Activated CD4-positive, alpha-beta T cell treated with anti-CD3 and anti-CD28 coated beads for 1 hour (primary cell): Measurements from ENCODE around the gene PROSER3.
"Not testable (repeated sequence)": the region's sequence is repeated elsewhere in the genome, so short reads cannot be mapped to it uniquely, and the experiment has no call there.

Experiments
- DNase-seq: peaks from one replicate; pipeline ENCODE4 v3.0.0-alpha.2; 2020

PROSER3 gene

DNA sequence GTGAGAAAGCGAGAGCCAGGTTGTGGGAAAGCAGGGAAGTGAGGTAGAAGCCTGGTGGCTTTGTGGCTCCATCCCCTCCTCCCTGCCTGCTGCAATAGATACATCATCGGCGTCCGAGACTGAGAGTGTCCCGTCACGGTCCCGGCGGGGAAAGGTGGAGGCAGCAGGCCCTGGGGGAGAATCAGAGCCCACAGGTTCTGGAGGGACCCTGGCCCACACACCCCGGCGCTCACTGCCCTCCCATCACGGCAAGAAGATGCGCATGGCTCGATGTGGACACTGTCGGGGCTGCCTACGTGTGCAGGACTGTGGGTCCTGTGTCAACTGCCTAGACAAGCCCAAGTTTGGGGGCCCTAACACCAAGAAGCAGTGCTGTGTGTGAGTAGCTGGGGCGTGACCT, 35.1 kb upstream of the PROSER3 start:
- no peak for DNase-seq

DNA sequence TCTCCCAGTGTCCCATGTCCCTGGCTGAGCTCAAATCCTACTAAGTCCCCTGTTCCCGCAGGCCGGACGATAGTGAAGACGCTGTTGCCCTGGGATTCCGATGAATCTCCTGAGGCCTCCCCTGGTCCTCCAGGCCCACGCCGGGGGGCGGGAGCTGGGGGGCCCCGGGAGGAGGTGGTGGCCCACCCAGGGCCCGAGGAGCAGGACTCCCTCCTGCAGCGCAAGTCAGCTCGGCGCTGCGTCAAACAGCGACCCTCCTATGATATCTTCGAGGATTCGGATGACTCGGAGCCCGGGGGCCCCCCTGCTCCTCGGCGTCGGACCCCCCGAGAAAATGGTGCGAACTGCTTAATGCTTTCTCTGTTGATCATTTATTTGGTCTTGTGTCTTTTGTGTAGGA, 34.3 kb upstream of the PROSER3 start:
- DNase-seq, result no peak

DNA sequence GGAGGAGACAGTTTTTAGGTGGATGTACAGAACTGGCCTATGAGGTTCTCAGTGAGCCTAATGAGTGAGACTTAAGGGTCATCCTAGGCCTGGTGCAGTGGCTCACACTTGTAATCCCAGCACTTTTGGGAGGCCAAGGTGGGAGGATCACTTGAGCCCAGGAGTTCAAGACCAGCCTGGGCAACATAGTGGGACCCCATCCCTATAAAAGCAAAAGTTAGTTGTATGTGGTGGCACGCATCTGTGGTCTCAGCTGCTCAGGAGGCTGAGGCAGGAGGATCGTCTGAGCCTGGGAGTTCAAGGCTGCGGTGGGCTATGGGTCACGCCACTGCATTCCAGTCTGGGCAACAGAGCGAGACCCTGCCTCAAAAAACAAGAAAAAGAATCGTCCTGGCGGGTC, 33.8 kb upstream of the PROSER3 start:
- DNase-seq, result not testable (repeated sequence)

DNA sequence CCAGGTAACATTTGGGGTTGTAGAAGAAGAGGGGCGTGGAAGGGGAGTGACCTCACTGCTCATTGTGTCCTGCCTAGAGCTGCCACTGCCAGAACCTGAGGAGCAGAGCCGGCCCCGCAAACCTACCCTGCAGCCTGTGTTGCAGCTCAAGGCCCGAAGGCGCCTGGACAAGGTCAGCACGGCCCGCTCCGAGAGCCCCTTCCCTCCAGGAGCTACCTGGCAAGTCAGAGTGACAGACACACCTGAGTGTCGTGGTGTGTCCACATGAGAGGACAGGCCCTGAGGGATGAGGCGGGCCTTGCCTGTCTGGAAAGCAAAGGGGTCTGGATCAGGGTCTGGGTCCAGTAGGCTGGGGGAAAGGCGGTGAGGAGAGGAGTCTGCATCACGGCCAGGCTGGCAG, 33.4 kb upstream of the PROSER3 start:
- no peak for DNase-seq

DNA sequence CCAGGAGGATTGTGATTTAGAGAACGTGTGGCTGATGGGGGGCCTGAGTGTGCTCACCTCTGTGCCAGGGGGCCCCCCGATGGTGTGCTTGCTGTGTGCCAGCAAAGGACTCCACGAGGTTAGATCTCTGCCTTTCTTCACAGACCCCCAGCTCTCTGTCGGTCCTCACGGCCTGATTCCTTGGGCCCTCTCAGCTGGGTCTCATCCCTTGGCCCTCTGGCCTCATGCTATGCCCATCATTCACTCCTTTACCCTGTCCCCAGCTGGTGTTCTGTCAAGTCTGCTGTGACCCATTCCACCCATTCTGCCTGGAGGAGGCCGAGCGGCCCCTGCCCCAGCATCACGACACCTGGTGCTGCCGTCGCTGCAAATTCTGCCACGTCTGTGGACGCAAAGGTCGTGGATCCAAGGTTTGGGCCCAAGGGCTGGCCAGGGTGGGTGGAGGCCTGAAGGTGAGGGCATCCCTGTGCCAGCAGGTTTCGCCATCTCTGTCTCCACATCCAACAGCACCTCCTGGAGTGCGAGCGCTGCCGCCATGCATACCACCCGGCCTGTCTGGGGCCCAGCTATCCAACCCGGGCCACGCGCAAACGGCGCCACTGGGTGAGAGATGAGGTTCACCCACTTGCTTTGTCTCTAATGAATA, 32.6 kb upstream of the PROSER3 start:
- DNase-seq, result no peak

DNA sequence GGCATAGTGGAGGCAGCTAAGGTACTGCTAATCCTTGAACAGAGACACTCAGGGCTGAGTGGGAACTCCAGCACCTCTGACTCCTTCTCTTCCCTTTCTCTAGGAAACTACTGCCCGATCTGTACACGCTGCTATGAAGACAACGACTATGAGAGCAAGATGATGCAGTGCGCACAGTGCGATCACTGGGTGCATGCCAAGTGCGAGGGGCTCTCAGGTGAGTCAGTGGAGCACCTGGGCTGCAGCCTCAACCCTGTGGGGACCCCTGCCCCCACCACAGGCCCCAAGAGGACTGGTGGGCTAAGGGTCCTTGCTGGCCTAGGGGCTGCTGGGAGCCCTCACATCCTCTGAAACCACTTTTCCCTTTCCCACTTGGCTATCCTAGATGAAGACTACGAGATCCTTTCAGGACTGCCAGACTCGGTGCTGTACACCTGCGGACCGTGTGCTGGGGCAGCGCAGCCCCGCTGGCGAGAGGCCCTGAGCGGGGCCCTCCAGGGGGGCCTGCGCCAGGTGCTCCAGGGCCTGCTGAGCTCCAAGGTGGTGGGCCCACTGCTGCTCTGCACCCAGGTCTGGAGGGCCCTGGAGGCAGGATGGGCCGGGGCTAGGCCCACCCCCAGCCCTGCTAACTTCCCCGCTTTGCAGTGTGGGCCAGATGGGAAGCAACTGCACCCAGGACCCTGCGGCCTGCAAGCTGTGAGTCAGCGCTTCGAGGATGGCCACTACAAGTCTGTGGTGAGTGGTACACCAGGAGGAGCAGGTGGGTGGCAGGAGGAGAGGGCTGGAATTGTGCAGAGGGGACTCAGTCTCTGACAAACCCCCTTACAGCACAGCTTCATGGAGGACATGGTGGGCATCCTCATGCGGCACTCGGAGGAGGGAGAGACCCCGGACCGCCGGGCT, 30.7 kb upstream of the PROSER3 start:
- DNase-seq, result no peak

DNA sequence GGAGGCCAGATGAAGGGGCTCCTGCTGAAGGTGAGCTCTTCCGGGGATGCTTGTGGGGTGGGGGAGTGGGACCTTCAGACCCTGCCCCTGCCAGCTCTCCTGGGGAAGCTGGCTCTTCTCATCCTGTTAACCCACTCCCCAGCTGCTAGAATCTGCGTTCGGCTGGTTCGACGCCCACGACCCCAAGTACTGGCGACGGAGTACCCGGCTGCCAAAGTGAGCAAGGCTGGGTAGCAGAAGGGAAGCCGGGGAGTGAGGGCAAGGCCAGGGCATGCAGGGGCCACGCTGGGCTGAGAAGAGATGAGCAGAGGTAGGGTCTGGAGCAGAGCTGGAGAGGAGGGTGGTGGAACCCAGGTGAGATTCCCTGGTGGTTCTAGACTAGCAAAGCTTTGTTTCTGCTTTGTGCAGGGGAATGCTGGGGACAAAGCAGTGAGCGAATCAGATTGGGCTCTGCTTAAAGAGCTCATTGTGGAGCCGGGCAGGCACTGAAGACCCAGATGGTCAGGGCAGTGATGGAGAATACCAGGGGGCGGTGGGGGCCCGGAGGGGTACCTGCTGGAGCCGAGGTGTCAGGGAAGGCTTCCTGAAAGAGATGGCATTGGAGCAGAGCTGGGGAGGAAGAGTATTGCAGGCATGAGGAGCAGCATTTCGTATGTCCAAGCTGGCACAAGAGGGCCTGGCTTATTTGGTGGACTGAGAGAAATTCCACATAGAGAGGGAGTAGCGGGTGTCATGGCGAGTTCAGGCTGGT, 29.8 kb upstream of the PROSER3 start:
- no peak for DNase-seq

DNA sequence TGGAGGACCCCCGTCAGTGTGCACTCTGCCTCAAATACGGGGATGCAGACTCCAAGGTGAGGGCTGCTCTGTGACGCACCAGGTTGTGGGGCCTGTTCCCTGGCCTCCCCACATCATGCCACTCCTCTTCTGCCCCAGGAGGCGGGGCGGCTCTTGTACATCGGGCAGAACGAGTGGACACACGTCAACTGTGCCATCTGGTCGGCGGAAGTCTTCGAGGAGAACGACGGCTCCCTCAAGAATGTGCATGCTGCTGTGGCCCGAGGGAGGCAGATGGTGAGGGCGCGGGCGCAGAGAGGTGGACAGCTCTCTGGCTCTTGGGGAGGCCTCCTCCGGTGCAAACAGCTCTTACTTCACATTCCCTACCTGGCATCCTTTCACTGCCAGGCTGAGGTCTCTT, 29.0 kb upstream of the PROSER3 start:
- no peak for DNase-seq

DNA sequence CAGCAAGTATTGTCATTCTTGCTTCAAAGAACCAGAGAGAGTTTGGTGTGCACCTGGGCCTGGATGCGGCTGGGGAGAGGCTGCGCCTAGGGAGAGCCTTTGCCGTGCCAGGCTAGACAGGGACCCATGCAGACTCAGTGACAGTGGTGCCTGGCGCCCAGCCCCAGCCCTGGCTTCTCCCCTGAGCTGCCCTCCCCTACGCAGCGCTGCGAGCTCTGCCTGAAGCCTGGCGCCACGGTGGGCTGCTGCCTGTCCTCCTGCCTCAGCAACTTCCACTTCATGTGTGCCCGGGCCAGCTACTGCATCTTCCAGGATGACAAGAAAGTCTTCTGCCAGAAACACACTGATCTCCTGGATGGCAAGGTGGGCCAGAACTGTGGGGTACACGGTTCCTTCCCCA, 28.2 kb upstream of the PROSER3 start:
- no peak for DNase-seq

DNA sequence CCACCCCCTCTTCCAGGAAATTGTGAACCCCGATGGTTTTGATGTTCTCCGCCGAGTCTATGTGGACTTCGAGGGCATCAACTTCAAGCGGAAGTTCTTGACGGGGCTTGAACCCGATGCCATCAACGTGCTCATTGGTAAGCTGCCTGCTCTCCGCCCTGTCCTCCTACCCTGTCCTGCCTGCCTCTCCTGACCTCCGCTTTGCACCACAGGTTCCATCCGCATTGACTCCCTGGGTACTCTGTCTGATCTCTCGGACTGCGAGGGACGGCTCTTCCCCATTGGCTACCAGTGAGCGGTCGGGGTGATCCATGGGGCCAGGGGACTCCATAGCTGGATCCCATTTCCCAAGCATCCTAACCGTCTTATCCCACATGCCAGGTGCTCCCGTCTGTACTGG, 27.6 kb upstream of the PROSER3 start:
- no peak for DNase-seq

DNA sequence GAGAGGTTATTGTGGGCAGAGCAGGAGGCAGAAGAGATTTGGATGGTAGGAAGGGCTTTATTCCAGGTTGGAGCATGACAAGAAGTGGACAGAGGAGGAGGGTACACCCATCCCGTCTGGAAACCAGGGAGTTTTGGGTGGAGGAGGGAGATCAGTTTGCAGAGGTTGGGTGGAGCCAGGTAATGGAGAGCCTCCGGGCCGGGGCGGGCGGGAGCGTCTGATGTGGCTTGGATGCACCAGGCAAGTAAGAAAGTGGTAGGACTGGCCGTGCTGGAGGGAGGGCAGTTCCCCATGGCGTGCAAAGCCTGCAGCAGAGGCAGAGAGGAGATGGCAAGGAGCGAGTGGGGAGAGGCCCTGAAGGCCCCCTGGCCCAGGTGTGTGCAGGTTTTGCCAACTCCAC, 26.6 kb upstream of the PROSER3 start:
- no peak for DNase-seq

DNA sequence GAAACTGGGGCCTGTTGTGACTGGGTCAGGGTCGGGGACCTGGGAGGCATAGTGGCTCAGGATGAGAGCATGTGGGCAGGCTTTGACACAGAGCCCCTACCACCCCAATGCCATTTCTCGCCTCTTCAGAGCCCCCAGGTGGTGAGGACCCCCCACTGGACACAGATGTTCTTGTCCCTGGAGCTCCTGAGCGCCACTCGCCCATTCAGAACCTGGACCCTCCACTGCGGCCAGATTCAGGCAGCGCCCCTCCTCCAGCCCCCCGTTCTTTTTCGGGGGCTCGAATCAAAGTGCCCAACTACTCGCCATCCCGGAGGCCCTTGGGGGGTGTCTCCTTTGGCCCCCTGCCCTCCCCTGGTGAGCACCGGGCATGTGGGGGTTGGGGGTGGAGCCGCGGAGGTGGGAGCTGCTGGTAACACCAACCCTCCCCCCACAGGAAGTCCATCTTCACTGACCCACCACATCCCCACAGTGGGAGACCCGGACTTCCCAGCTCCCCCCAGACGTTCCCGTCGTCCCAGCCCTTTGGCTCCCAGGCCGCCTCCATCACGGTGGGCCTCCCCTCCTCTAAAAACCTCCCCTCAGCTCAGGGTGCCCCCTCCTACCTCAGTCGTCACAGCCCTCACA, 26.1 kb upstream of the PROSER3 start:
- DNase-seq, result no peak

DNA sequence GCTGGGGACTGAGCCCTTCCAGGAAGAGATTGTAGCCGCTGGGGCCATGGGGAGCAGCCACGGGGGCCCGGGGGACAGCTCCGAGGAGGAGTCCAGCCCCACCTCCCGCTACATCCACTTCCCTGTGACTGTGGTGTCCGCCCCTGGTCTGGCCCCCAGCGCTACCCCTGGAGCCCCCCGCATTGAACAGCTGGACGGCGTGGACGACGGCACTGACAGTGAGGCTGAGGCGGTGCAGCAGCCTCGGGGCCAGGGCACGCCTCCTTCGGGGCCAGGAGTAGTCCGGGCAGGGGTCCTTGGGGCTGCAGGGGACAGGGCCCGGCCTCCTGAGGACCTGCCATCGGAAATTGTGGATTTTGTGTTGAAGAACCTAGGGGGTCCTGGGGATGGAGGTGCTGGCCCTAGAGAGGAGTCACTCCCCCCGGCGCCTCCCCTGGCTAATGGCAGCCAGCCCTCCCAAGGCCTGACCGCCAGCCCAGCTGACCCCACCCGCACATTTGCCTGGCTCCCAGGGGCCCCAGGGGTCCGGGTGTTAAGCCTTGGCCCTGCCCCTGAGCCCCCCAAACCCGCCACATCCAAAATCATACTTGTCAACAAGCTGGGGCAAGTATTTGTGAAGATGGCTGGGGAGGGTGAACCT, 25.3 kb upstream of the PROSER3 start:
- DNase-seq, result no peak

DNA sequence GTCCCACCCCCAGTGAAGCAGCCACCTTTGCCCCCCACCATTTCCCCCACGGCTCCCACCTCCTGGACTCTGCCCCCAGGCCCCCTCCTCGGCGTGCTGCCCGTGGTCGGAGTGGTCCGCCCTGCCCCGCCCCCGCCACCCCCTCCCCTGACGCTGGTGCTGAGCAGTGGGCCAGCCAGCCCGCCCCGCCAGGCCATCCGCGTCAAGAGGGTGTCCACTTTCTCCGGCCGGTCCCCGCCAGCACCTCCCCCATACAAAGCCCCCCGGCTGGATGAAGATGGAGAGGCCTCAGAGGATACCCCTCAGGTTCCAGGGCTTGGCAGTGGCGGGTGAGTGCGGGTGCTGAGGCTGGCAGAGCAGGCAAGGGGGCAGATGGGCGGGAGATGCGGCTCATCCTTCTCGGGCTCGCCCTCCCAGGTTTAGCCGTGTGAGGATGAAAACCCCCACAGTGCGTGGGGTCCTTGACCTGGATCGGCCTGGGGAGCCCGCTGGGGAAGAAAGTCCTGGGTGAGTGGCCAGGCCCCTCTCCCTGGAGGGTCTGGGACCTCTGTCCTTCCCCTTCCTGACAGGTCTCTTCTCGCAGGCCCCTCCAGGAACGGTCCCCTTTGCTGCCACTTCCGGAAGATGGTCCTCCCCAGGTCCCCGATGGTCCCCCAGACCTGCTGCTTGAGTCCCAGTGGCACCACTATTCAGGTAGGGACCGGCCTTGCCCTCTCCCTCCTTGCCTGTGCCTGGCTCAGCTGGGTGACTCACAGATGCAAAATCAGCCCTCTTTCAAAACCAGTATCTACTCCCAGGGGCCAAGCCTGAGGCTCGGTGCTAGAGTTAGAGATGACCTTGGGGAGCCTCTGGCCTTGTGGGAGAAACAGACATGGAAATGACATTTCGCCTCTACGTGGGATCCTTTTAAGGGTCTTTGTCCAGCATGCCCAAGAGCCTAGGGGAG, 24.5 kb upstream of the PROSER3 start:
- DNase-seq, result no peak

DNA sequence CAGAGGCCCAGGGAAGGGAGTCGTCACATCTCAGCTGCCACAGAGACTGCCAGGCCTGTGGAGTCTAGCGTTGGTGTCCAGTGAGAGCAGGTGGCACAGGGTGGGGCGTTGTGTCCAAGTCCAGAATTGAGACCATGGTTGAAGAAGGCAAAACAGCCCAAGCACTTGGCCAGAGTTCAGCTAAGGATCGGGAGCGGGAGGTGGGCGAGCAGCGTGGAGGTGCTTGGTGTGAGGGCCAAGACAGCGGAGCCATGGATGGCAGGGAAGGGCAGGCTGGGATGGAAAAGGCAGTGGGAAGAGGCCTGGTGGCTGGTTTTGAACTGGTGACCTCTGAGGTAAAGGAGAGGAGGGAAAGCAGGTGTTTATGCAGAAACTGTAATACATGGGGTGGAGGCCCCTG, 23.7 kb upstream of the PROSER3 start:
- DNase-seq, result no peak

DNA sequence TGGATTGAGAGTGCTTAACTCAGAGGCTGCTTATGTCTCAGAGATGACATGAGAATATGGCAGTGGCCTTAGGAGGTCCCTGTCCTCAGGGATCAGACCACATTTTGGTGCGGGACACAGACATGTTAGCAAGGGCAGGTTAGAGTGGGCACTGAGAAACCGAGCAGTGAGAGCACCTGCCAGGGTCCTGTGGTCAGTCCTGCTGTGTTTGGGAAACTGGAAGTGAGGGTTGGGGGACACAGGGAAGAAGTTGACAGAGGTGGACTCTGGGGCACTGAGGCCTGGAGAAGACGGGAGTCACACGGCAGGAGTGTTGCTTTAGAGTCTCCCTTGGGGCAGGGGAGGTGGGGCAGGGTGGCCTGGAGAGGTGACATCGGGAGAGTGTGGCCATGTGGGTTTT, 23.1 kb upstream of the PROSER3 start:
- DNase-seq, result no peak

DNA sequence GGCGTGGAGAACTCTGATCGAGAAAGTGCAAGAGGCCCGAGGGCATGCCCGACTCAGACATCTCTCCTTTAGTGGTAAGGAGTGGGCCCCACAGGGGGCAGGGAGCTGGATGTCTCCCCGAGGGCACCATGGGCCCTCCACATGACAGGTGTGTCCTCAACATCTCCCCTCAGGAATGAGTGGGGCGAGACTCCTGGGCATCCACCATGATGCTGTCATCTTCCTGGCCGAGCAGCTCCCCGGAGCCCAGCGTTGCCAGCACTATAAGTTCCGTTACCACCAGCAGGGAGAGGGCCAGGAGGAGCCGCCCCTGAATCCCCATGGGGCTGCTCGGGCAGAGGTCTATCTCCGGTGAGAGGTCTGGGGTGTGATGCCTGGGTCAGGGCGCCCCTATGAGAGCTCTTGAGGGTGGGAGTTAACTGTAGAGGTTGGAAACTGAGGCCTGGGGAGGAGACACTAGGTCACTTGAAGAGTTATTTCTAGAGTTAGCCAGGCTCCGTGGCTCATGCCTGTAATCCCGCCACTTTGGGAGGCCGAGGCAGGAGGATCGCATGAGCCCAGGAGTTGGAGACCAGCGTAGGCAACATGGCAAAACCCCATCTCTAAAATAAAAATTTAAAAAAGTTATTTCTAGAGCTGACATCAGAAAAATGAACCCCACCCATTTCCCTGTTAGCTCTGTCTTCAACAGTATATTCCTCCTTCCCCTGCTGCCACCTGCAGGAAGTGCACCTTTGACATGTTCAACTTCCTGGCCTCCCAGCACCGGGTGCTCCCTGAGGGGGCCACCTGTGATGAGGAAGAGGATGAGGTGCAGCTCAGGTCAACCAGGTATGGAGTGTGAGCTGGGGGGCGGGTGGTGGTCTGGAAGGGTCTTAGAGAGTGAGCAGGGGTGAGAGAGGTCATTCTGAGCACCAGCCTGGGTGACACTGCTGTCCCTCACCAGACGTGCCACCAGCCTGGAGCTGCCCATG, 20.8 kb upstream of the PROSER3 start:
- no peak for DNase-seq

DNA sequence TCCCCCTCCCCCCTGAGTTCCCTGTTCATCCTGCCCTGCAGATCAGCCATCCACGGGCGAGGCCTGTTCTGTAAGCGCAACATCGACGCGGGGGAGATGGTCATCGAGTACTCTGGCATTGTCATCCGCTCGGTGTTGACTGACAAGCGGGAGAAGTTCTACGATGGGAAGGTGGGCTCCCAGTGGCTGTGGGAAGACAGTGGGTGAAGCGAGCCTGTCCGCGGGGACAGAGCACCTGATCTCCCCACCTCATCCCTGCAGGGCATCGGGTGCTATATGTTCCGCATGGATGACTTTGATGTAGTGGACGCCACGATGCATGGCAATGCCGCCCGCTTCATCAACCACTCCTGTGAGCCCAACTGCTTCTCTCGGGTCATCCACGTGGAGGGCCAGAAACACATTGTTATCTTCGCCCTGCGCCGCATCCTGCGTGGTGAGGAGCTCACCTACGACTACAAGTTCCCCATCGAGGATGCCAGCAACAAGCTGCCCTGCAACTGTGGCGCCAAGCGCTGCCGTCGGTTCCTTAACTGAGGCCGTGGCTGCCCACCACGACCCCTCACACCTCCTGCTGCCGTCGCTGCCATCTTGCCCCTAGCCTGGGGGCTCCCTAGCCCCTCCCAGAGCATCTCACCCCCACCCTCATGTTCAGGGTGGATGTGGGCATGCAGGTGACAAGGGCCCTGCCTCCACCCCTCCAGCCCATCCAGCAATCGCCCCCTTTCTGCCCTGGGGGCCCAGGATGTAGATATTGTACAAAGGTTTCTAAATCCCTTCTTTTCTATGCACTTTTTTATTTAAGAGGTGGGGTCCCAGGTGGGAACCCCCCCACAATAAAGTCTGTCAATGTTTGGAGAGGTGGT, 19.7 kb upstream of the PROSER3 start:
- DNase-seq, result no peak

DNA sequence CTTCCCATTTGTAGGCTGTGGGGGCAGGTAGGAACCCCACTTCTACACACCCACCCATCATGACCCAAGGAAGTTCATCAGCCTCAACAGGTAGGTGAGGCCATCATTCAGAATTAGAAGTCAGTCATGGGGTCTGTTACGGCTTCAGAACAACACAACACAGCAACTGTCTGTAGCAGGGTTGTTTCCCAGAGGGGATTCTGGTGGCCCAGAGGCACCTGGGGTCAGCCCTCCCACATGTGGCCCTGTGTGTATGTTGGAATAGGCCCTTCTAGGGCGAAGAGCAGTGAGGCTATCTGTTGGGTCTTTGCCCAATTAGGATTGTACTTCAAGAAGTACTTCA, 19.1 kb upstream of the PROSER3 start:
- no peak for DNase-seq
